Uterus (tissue), 2 donors: ENCODE results near the gene FCHSD2.

Source experiments
- POLR2A ChIP-seq, 2 donors: fragments of 450-650 bp; IDR thresholded peaks; one replicate each; pipeline ENCODE4 v1.6.1; 2016; ENCODE audit warnings: antibody characterized with exemption in 2 of 2, mild to moderate bottlenecking in 1 of 2, moderate library complexity in 1 of 2
- TF ChIP-seq, protein P1 (sequence below), 4 experiments: fragments of 200-600 bp in 2 of 4; fragments of 450-650 bp in 2 of 4; sonication (generic) in 2 of 4; IDR thresholded peaks; one replicate each; pipeline ENCODE4 v1.5.1; 2016 to 2019; ENCODE audit warnings: antibody characterized with exemption in 4 of 4, mild to moderate bottlenecking in 2 of 4, moderate library complexity in 1 of 4

DNA sequence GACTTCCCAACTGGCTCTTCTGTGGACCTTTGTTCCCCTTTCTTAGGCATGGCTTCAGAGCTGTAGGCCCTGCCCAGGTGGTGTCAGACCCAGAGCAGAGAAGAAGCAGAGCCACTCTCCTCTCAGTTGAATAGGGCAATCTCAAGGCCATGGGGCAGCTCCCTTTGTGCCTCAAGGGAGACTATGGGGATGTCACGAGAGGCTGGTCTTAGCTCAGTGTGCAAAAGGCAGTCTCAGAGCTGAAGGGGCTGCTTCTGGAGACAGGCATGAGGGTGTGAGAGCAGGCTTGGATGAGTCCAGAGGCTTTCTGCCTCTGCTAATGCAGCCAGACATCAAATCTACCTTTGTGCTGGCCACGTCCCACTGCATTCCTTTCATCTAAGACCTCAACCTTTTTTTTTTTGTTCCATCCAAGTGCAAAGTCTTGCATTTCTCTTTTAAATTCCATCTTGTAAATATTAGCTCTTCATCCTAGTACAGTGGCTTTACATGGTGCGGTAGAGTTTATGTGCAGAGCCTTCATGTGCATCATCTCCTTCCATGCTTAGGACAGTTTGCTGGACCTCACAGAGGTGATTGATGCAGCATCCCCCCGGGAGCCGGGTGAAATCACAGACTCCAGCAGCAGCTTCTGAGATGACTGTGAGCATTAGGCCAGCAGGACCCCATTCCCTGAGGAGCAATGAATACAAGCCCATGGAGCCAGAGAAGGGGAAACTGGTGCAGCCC lies 34.2 kb upstream of the FCHSD2 start:
- TF ChIP-seq, protein P1, sequence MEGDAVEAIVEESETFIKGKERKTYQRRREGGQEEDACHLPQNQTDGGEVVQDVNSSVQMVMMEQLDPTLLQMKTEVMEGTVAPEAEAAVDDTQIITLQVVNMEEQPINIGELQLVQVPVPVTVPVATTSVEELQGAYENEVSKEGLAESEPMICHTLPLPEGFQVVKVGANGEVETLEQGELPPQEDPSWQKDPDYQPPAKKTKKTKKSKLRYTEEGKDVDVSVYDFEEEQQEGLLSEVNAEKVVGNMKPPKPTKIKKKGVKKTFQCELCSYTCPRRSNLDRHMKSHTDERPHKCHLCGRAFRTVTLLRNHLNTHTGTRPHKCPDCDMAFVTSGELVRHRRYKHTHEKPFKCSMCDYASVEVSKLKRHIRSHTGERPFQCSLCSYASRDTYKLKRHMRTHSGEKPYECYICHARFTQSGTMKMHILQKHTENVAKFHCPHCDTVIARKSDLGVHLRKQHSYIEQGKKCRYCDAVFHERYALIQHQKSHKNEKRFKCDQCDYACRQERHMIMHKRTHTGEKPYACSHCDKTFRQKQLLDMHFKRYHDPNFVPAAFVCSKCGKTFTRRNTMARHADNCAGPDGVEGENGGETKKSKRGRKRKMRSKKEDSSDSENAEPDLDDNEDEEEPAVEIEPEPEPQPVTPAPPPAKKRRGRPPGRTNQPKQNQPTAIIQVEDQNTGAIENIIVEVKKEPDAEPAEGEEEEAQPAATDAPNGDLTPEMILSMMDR (IDR thresholded peaks at IDR 0.05): no peak
- TF ChIP-seq POLR2A (IDR thresholded peaks at IDR 0.05): no peak
